Measurements from ENCODE around the gene BABAM2. TPM values are rescaled to one million over a fixed set of nuclear protein-coding genes. Genes with fewer than 3 reads are reported as not detected.
A peak's percentile ranks its signal among the peaks of the same experiment; 100 is the strongest.

BABAM2 gene
- total and polyA plus RNA-seq, 9 of the 15 experiments (the other 6 are each of a cell fraction or from before 2014, with no cell fraction given): 10.9 to 37.4 (median 25.6) TPM

- TF ChIP-seq THRA (IDR thresholded peaks at IDR 0.05): no peak
Observed at GRCh38 chr2:28325173-28325566, 434.6 kb downstream of the BABAM2 start (continued).

DNA sequence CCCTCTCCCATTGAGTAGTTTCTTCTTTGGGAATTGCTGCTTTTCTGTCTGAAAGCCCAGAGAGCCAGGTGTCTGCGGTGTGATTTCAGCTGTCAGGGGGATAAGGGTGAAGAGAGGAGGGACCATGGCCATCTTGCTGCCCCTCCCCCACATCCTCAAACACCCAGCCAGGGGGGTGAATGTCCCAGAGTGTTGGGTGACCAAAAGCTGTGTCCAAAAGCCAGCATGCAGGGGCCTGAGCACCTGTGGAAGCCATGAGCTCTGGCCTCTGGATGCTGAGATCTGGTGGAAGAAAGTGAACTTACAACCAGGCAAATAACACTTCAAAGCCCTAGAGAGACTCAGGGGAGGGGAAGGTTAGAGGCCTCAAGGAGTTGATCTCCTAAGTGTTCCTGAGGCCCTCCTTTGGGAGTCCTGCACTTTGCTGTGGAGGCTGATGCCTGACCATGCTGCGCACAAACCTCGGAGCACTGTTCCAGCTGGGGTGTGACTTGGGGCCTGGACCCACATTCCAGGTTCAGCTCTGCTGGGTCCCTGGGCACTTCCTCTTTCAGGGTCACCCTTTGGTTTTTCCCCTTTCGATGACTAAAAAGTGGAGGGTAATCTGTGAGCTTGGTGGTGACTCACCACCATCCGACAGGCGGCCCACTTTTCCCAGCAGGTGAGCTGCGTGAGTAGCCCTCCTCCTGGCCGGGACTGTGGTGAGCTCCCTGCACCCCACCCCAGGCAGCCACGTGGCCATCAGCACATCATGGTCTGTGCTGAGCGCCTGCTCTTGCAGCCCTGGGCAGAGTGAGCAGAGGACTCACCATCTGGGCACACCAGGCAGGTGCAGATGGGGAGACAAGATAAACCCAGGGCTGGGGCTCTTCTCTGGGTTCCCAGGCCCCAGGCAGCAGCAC, 435.3 kb downstream of the BABAM2 start:
- no peaks in the 10 kb centered on the region for H4K20me1 ChIP-seq (replicated peaks; ENCODE audit: control insufficient read depth, insufficient read depth, low read length)
- H3K36me3 ChIP-seq (ENCODE audit: control insufficient read depth, insufficient read depth, low read length): no peaks in the 10 kb centered on the region
- no peak overlapping the region for H3K4me2 ChIP-seq (ENCODE audit: insufficient read depth, low read length)
- no peak overlapping the region for H3K4me3 ChIP-seq
- DNase-seq (ENCODE audit: extremely low read depth in 1 of 4, low spot score in 3 of 4) (peak in 2 of 4 experiments; percentile 16 to 22), ATAC-seq (no peak; the same call in 1 of the 3 replicates), FAIRE-seq (no peak)
- POLR2A ChIA-PET: interaction anchor here (0.7 kb wide), 1 partner anchor 1125 kb away, joined by 3 read pairs; no protein-coding TSS in a partner anchor
- CTCF ChIA-PET (ENCODE audit: low intra/inter-chr PET ratio): no interaction called here
- H3K9me1 ChIP-seq (ENCODE audit: control insufficient read depth, insufficient read depth, low read length): no peaks in the 10 kb centered on the region
- 34% methylated on average over 8 of the region's 10 CpGs for WGBS (ENCODE audit: insufficient coverage, low coverage, missing lambda C conversion rate)
- peak overlapping the region in 1 of 2 experiments; percentile 14; a peak in 2 of 4 replicates for H3K9ac ChIP-seq (ENCODE audit: insufficient read depth in 1 of 2, low read depth in 2 of 2, low read length in 2 of 2)
- TF ChIP-seq SPI1 (IDR thresholded peaks at IDR 0.05; ENCODE audit: borderline replicate concordance, low read depth, low read length): peak; percentile 83; the same call in 1 of the 2 replicates
- TF ChIP-seq ATF3 (IDR thresholded peaks at IDR 0.05): peak; percentile 55
- no peak for TF ChIP-seq ATF3 (CRISPR knock-in tag; conservative IDR thresholded peaks at IDR 0.05)
- TF ChIP-seq JUND (IDR thresholded peaks at IDR 0.05; ENCODE audit: borderline replicate concordance, low read depth, low read length): peak; percentile 35; the same call in 1 of the 2 replicates
- TF ChIP-seq JUND (tag; IDR thresholded peaks at IDR 0.05; ENCODE audit: borderline replicate concordance, low read depth, low read length): no peak
- TF ChIP-seq ZNF143 (CRISPR knock-in tag; IDR thresholded peaks at IDR 0.05): no peak
- TF ChIP-seq ZNF57 (CRISPR knock-in tag; IDR thresholded peaks at IDR 0.05): no peak
- H3K27me3 ChIP-seq (ENCODE audit: control insufficient read depth in 2 of 2, insufficient read depth in 2 of 2, low read length in 2 of 2): no peaks in the 10 kb centered on the region
- intact Hi-C loops (cut with micrococcal nuclease) (no loop called here), in situ Hi-C loops (cut with MboI) (no loop called here)
- no peaks in the 10 kb centered on the region for H3K9me3 ChIP-seq (replicated peaks; ENCODE audit: control insufficient read depth, insufficient read depth, low read depth, low read length)
- no peaks in the 10 kb centered on the region for H3K79me2 ChIP-seq (ENCODE audit: control insufficient read depth, insufficient read depth, low read length)
- peaks cover 4 to 14% of the 10 kb centered on the region in 2 experiments; a peak in 2 of 5 replicates for H3K4me1 ChIP-seq (replicated peaks in 1 of 2; ENCODE audit: control insufficient read depth in 2 of 2, insufficient read depth in 2 of 2, low read length in 2 of 2)
- BruUV-seq (replicated peaks): no TSS peak
- H2AFZ ChIP-seq (ENCODE audit: low read depth, low read length): no peak overlapping the region
- H3K27ac ChIP-seq (ENCODE audit: extremely low read depth, low read depth, low read length): no peak overlapping the region
